KMS-11 (cell line): ENCODE measurements around the gene KIZ.
"Not testable (repeated sequence)": the region's sequence is repeated elsewhere in the genome, so short reads cannot be mapped to it uniquely, and the experiment has no call there.

Experiments
- H2AFZ ChIP-seq: fragments of 200-600 bp; sonication (generic); 2 replicates; pipeline ENCODE4 v1.6.1; 2016; ENCODE audit warnings: antibody characterized with exemption, mixed run types, low read depth
- H3K27ac ChIP-seq: fragments of 200-600 bp; sonication (generic); 2 replicates; pipeline ENCODE4 v1.6.1; 2016; ENCODE audit warnings: mild to moderate bottlenecking, mixed run types
- H3K27me3 ChIP-seq: fragments of 200-600 bp; sonication (generic); 2 replicates; pipeline ENCODE4 v1.6.1; 2017; ENCODE audit warnings: mild to moderate bottlenecking, low read depth, mixed run types, moderate library complexity; ENCODE audit not compliant: insufficient read depth
- H3K36me3 ChIP-seq: fragments of 200-600 bp; sonication (generic); 2 replicates; pipeline ENCODE4 v1.6.1; 2017; ENCODE audit warnings: mild to moderate bottlenecking, mixed run types; ENCODE audit not compliant: insufficient read depth
- H3K4me1 ChIP-seq: fragments of 200-600 bp; sonication (generic); 2 replicates; pipeline ENCODE4 v1.6.1; 2016; ENCODE audit warnings: mild to moderate bottlenecking, low read depth, mixed run types; ENCODE audit not compliant: poor library complexity, severe bottlenecking
- H3K4me2 ChIP-seq: fragments of 200-600 bp; sonication (generic); 2 replicates; pipeline ENCODE4 v1.7.0; 2016; ENCODE audit warnings: mild to moderate bottlenecking, mixed run types
- H3K4me3 ChIP-seq: fragments of 200-600 bp; sonication (generic); IDR thresholded peaks from 2 replicates; pipeline ENCODE4 v1.6.1; 2017; ENCODE audit warnings: low read depth, low read length, mixed read lengths; ENCODE audit not compliant: insufficient read depth
- H3K79me2 ChIP-seq: fragments of 200-600 bp; sonication (generic); 2 replicates; pipeline ENCODE4 v1.6.1; 2016; ENCODE audit warnings: low read depth, mixed run types; ENCODE audit not compliant: insufficient read depth
- H3K9ac ChIP-seq: fragments of 200-600 bp; sonication (generic); 2 replicates; pipeline ENCODE4 v1.6.1; 2016; ENCODE audit warnings: mild to moderate bottlenecking, mixed run types
- H4K20me1 ChIP-seq: fragments of 200-600 bp; sonication (generic); 2 replicates; pipeline ENCODE4 v1.6.1; 2016; ENCODE audit warnings: mild to moderate bottlenecking, mixed run types; ENCODE audit not compliant: insufficient read depth
- TF ChIP-seq, protein P1 (sequence below): fragments of 200-600 bp; sonication (generic); conservative IDR thresholded peaks from 2 replicates; pipeline ENCODE4 v1.6.1; 2017; ENCODE audit warnings: low read depth, mild to moderate bottlenecking, antibody characterized with exemption, low read length, moderate library complexity, mixed read lengths

The KIZ gene

DNA sequence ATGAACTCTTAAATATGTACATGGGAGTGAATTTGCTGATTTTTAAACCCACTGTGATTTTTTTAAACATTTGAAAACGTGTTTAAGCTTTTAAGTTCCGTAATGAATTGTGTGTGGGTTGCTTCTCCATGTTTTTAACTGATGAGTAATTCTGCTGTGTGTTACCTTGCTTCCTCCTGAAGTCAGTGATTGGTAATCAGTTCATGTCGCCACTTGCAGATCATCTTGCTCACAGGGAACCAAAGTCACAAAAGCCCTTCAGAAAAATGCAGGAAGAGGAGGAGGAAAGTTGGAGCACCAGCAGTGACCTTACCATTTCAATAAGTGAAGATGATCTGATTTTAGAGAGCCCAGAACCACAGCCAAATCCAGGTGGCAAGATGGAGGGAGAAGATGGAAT is 36.7 kb downstream of the KIZ start:
- H3K4me3 ChIP-seq = no peak overlapping the region
- no peak overlapping the region for H2AFZ ChIP-seq
- no peaks in the 10 kb centered on the region for H3K36me3 ChIP-seq
- H3K4me2 ChIP-seq = no peak overlapping the region
- H4K20me1 ChIP-seq = no peaks in the 10 kb centered on the region
- no peaks in the 10 kb centered on the region for H3K79me2 ChIP-seq
- peaks cover 8% of the 10 kb centered on the region for H3K4me1 ChIP-seq
- H3K27ac ChIP-seq = no peak overlapping the region
- no peak overlapping the region for H3K9ac ChIP-seq
- no peaks in the 10 kb centered on the region for H3K27me3 ChIP-seq
- TF ChIP-seq, protein P1, sequence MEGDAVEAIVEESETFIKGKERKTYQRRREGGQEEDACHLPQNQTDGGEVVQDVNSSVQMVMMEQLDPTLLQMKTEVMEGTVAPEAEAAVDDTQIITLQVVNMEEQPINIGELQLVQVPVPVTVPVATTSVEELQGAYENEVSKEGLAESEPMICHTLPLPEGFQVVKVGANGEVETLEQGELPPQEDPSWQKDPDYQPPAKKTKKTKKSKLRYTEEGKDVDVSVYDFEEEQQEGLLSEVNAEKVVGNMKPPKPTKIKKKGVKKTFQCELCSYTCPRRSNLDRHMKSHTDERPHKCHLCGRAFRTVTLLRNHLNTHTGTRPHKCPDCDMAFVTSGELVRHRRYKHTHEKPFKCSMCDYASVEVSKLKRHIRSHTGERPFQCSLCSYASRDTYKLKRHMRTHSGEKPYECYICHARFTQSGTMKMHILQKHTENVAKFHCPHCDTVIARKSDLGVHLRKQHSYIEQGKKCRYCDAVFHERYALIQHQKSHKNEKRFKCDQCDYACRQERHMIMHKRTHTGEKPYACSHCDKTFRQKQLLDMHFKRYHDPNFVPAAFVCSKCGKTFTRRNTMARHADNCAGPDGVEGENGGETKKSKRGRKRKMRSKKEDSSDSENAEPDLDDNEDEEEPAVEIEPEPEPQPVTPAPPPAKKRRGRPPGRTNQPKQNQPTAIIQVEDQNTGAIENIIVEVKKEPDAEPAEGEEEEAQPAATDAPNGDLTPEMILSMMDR = no peak

DNA sequence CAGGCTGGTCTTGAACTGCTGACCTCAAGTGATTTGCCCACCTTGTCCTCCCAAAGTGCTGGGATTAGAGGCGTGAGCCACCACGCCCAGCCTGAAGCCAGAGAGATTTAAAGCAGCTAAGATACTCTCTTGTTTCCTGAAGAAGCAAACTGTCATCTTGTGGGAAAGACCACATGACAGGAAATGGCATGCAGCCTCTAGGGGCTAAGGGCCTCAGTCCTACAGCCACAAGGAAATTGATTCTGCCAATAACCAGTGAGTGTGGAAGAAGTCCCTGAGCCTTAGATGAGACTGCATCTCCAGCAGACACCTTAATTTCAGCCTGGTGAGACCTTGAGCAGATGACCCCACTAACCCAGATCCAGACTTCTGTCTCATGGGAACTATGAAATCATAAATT is 40.9 kb downstream of the KIZ start:
- Histone ChIP-seq H4K20me1 (no peaks in the 10 kb centered on the region), H3K27ac (no peak overlapping the region), H3K36me3 (no peaks in the 10 kb centered on the region), H3K27me3 (no peaks in the 10 kb centered on the region), H2AFZ (no peak overlapping the region), H3K4me1 (peaks cover 8% of the 10 kb centered on the region), H3K4me2 (no peak overlapping the region), H3K79me2 (no peaks in the 10 kb centered on the region), H3K4me3 (no peak overlapping the region), H3K9ac (no peak overlapping the region)
- TF ChIP-seq, protein P1 = no peak

DNA sequence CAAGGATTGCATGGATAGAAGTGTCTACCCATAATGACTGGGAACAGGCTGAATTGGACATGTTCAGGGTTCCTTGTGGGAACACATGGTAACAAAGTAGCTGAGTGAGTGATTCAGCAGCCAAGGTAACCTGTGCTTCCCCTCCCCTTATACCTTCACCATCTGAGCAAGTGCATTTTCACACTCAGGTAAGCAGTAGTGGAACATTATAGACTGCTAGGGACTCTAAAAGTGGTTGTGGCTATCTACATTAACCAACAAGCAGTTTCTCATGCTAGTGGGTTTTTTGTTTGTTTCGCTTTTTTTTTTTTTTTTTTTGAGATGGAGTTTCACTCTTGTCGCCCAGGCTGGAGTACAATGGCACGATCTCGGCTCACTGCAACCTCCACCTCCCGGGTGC is 41.4 kb downstream of the KIZ start:
- Histone ChIP-seq H3K79me2 (no peaks in the 10 kb centered on the region), H3K9ac (no peak overlapping the region), H3K4me3 (no peak overlapping the region), H3K27me3 (no peaks in the 10 kb centered on the region), H3K27ac (no peak overlapping the region), H3K4me1 (peaks cover 8% of the 10 kb centered on the region), H2AFZ (no peak overlapping the region), H3K36me3 (no peaks in the 10 kb centered on the region), H3K4me2 (no peak overlapping the region), H4K20me1 (no peaks in the 10 kb centered on the region)
- TF ChIP-seq, protein P1 = no peak

DNA sequence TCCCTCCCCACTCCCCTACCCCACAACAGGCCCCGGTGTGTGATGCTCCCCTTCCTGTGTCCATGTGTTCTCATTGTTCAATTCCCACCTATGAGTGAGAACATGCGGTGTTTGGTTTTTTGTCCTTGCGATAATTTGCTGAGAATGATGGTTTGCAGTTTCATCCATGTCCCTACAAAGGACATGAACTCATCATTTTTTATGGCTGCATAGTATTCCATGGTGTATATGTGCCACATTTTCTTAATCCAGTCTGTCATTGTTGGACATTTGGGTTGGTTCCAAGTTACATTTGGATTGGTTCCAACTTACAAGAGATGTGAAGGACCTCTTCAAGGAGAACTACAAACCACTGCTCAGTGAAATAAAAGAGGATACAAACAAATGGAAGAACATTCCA is 42.2 kb downstream of the KIZ start:
- H3K9ac ChIP-seq, H3K4me2 ChIP-seq, H3K27ac ChIP-seq, H3K4me3 ChIP-seq, H2AFZ ChIP-seq, H3K4me1 ChIP-seq, H3K36me3 ChIP-seq, H3K27me3 ChIP-seq, H4K20me1 ChIP-seq, H3K79me2 ChIP-seq: not testable (repeated sequence)

DNA sequence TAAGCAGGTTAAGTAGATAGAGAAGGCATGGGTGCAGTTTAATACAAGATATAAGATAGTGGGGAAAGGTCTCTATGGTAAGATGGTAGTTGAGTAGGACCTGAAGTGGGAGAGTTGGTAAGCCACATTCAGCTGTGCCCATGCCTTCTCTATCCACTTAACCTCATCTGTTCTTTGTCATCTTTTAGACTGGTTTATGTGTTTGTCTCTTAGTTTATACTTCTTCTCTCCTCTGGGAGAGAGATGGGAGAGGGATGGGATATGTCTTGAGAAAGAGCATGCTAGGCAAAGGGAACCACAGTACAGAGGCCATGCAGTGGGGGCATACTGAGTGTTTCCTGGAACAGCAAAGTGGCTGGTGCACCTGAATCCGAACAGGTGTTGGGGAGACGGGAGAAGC is 46.7 kb downstream of the KIZ start:
- no peak overlapping the region for H3K9ac ChIP-seq
- H3K27ac ChIP-seq = no peak overlapping the region

More for the DNA sequence above, 46.7 kb downstream of the KIZ start:
- H3K4me3 ChIP-seq = no peak overlapping the region
- TF ChIP-seq, protein P1 = no peak
- H3K79me2 ChIP-seq = no peaks in the 10 kb centered on the region
- no peaks in the 10 kb centered on the region for H3K4me1 ChIP-seq
- H3K36me3 ChIP-seq = no peaks in the 10 kb centered on the region
- no peaks in the 10 kb centered on the region for H3K27me3 ChIP-seq
- no peak overlapping the region for H3K4me2 ChIP-seq
- no peak overlapping the region for H2AFZ ChIP-seq
- no peaks in the 10 kb centered on the region for H4K20me1 ChIP-seq
